Ovary (tissue), 1 donor: ENCODE results near the gene MBL2.

ENCODE experiments used
- EP300 ChIP-seq: sonication (generic); formaldehyde crosslinking; IDR thresholded peaks from one replicate; pipeline ENCODE4 v1.6.1; 2017; ENCODE audit warnings: antibody characterized with exemption
- POLR2A ChIP-seq: fragments of 450-650 bp; IDR thresholded peaks from one replicate; pipeline ENCODE4 v1.6.1; 2017; ENCODE audit warnings: antibody characterized with exemption, mild to moderate bottlenecking, moderate library complexity

DNA sequence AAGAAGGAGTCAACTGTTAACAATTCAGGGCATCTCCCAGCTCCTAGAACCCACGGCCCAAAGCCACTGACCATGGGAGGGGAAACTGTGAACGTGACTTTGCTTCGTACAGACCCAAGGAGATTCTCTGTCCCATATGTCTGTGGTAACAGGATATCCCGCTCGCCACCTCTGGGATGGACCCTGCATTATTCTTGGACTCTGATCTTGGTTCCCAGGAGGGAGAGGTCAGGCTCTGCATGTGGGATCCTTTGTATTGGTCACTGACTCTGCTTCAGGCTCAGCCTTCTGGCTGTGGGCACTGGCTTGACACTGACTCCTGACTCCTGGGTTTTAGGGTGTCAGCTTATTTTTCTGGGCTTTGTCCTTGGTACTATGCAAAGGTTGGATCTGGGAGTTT lies 13.5 kb upstream of the MBL2 start:
- no peak for TF ChIP-seq EP300
- TF ChIP-seq POLR2A = no peak
